ENCODE measurements around the gene PSME1. TPM values are rescaled to one million over a fixed set of nuclear protein-coding genes. Genes with fewer than 3 reads are reported as not detected.

PSME1 gene
- total and polyA plus RNA-seq, 2 of the 13 experiments (the other 11 are each of a cell fraction or from before 2014, with no cell fraction given) = 159 to 608 TPM

DNA sequence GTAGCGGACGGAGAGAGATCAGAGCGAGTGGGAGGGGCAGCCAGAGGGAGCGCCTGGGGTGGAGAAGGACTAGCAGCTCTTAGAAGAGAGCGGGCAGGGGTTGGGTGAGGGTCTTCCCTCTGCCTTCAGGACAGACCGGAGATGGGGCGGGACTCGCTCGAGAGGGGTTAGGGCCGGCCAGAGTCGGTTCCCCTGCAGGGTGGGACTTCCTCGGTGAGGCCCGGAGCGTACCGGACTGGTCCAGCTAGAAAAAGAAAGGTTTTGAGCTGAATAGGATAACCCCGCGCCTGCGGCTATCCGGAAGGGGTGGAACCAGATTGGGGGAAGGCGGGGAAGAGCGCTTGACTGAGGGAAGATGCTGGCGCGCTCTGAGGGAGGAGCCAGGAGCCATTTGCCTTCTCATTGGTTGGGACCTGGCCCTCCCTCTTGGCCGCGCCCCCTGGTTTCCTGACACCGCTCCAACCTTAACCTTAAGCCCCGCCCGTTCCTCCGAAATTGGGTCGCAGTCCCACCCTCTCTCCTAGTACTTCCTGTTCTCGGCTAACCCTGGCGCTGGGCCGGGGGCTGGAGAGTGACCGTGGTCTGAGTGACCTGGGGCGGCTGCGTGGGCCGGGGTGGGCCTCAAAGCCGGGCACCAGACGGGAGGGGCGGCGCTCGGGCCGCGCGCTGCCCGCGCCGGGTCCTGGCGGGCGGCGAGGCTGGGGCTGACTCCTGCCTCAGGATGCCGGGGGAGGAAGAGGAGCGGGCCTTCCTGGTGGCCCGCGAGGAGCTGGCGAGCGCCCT, 11.2 kb downstream of the PSME1 start, which contains the start of gene RNF31 (continued):
- TF ChIP-seq, protein P1, sequence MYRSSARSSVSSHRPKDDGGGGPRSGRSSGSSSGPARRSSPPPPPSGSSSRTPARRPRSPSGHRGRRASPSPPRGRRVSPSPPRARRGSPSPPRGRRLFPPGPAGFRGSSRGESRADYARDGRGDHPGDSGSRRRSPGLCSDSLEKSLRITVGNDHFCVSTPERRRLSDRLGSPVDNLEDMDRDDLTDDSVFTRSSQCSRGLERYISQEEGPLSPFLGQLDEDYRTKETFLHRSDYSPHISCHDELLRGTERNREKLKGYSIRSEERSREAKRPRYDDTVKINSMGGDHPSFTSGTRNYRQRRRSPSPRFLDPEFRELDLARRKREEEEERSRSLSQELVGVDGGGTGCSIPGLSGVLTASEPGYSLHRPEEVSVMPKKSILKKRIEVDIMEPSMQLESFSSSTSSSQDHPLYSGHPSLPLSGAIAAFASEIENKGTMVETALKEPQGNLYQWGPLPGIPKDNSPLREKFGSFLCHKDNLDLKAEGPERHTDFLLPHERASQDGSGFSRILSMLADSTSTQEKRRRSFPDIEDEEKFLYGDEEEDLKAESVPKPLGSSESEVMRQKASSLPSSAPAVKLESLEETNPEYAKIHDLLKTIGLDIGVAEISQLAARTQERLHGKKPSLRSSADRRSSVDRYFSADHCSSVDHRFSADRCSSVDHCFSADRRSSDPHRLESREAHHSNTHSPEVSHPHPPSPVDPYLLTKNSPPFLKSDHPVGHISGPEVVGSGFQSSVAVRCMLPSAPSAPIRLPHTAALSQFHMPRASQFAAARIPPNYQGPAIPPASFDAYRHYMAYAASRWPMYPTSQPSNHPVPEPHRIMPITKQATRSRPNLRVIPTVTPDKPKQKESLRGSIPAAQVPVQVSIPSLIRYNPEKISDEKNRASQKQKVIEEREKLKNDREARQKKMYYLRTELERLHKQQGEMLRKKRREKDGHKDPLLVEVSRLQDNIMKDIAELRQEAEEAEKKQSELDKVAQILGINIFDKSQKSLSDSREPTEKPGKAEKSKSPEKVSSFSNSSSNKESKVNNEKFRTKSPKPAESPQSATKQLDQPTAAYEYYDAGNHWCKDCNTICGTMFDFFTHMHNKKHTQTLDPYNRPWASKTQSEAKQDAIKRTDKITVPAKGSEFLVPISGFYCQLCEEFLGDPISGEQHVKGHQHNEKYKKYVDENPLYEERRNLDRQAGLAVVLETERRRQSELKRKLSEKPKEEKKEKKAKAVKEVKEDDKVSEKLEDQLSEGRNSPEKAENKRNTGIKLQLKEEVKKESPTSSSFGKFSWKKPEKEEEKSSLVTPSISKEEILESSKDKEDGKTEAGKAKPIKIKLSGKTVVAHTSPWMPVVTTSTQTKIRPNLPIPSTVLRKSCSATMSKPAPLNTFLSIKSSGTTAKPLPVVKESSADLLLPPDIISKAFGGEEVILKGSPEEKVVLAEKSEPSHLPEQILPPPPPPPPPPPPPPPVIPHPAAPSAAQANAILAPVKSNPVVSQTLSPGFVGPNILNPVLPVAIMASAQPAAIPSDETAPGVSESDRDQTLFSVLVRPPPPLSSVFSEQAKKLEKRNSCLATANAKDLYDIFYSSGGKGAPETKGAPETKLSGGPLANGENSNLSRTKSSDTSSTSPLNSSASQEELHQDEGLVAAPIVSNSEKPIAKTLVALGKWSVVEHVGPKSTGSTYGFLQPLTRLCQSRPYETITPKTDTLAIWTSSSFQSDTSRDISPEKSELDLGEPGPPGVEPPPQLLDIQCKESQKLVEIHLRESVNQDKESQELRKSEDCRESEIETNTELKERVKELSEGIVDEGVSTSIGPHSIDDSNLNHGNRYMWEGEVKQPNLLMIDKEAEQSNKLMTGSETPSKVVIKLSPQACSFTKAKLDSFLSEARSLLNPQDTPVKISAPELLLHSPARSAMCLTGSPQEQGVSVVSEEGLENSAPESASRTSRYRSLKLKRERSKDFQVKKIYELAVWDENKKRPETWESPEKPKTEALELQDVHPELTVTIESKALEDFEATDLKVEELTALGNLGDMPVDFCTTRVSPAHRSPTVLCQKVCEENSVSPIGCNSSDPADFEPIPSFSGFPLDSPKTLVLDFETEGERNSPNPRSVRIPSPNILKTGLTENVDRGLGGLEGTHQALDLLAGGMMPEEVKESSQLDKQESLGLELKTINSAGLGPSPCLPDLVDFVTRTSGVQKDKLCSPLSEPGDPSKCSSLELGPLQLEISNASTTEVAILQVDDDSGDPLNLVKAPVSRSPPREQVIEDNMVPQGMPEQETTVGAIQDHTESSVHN (CRISPR knock-in tag; IDR thresholded peaks at IDR 0.05) = no peak
- TF ChIP-seq ZBTB21 (CRISPR knock-in tag; IDR thresholded peaks at IDR 0.05) = no peak
- TF ChIP-seq FLYWCH1 (CRISPR knock-in tag; IDR thresholded peaks at IDR 0.05) = no peak
- TF ChIP-seq TBX2 (CRISPR knock-in tag; IDR thresholded peaks at IDR 0.05; ENCODE audit: borderline replicate concordance) = peak; percentile 62
- TF ChIP-seq ZNF160 (CRISPR knock-in tag; IDR thresholded peaks at IDR 0.05) = no peak
- TF ChIP-seq CHD2 (IDR thresholded peaks at IDR 0.05; ENCODE audit: low read depth, low read length) = no peak
- peak; percentile 56; the same call in 1 of the 2 replicates for TF ChIP-seq ZNF7 (CRISPR knock-in tag; IDR thresholded peaks at IDR 0.05)
- no peak for TF ChIP-seq MAF1 (CRISPR knock-in tag; IDR thresholded peaks at IDR 0.05; ENCODE audit: borderline replicate concordance)
- no peak for TF ChIP-seq WIZ (CRISPR knock-in tag; IDR thresholded peaks at IDR 0.05)
- TF ChIP-seq ZNF460 (CRISPR knock-in tag; IDR thresholded peaks at IDR 0.05; ENCODE audit: borderline replicate concordance) = no peak
- no peak for TF ChIP-seq ZNF30 (CRISPR knock-in tag; IDR thresholded peaks at IDR 0.05)
- TF ChIP-seq, protein P2, sequence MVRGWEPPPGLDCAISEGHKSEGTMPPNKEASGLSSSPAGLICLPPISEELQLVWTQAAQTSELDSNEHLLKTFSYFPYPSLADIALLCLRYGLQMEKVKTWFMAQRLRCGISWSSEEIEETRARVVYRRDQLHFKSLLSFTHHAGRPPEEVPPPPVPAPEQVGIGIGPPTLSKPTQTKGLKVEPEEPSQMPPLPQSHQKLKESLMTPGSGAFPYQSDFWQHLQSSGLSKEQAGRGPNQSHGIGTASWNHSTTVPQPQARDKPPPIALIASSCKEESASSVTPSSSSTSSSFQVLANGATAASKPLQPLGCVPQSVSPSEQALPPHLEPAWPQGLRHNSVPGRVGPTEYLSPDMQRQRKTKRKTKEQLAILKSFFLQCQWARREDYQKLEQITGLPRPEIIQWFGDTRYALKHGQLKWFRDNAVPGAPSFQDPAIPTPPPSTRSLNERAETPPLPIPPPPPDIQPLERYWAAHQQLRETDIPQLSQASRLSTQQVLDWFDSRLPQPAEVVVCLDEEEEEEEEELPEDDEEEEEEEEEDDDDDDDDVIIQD (CRISPR knock-in tag; IDR thresholded peaks at IDR 0.05; ENCODE audit: low read depth) = no peak; the same call in 1 of the 2 replicates
- TF ChIP-seq ZNF234 (CRISPR knock-in tag; conservative IDR thresholded peaks at IDR 0.05) = no peak
- no peak; the same call in 1 of the 2 replicates for TF ChIP-seq MYC (CRISPR knock-in tag; IDR thresholded peaks at IDR 0.05; ENCODE audit: borderline replicate concordance)
- no peak for TF ChIP-seq ZNF224 (CRISPR knock-in tag; IDR thresholded peaks at IDR 0.05)
- TF ChIP-seq, protein P3, sequence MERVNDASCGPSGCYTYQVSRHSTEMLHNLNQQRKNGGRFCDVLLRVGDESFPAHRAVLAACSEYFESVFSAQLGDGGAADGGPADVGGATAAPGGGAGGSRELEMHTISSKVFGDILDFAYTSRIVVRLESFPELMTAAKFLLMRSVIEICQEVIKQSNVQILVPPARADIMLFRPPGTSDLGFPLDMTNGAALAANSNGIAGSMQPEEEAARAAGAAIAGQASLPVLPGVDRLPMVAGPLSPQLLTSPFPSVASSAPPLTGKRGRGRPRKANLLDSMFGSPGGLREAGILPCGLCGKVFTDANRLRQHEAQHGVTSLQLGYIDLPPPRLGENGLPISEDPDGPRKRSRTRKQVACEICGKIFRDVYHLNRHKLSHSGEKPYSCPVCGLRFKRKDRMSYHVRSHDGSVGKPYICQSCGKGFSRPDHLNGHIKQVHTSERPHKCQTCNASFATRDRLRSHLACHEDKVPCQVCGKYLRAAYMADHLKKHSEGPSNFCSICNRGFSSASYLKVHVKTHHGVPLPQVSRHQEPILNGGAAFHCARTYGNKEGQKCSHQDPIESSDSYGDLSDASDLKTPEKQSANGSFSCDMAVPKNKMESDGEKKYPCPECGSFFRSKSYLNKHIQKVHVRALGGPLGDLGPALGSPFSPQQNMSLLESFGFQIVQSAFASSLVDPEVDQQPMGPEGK (CRISPR knock-in tag; IDR thresholded peaks at IDR 0.05) = peak; percentile 63; the same call in 1 of the 2 replicates
- TF ChIP-seq ZNF761 (CRISPR knock-in tag; conservative IDR thresholded peaks at IDR 0.05) = no peak; the same call in 1 of the 2 replicates
- no peak for TF ChIP-seq ZEB1 (IDR thresholded peaks at IDR 0.05; ENCODE audit: insufficient replicate concordance, low read depth)

Data from HepG2 (cell line).